TTC549 (cell line): ENCODE results near the gene CLEC2A.
"Not testable (repeated sequence)": the region's sequence is repeated elsewhere in the genome, so short reads cannot be mapped to it uniquely, and the experiment has no call there.

Experiments used
- FAIRE-seq: peaks from 2 replicates; lab custom pipeline; 2012; peaks lifted over from hg19 to GRCh38; lab: Jason Lieb, UNC

The CLEC2A gene

GRCh38 chr12:9881246-9881645 is 50.9 kb downstream of the CLEC2A start, which contains the start of gene KLRF2:
KLRF2 (plus strand) TSS chr12:9881489; CDS start chr12:9881596, 107 bp downstream.
- FAIRE-seq: no peak

GRCh38 chr12:9880532-9881078 is 51.6 kb downstream of the CLEC2A start:
- FAIRE-seq: no peak

GRCh38 chr12:9876120-9876519 is 56.0 kb downstream of the CLEC2A start:
- FAIRE-seq: not testable (repeated sequence)

GRCh38 chr12:9872742-9873141 is 59.4 kb downstream of the CLEC2A start:
- no peak for FAIRE-seq

- no peak for FAIRE-seq
Measured at GRCh38 chr12:9872162-9872561, 60.0 kb downstream of the CLEC2A start.

GRCh38 chr12:9870286-9870866 is 61.8 kb downstream of the CLEC2A start:
- FAIRE-seq: no peak

GRCh38 chr12:9869307-9870161 is 62.6 kb downstream of the CLEC2A start, which contains the start of gene CLEC2B:
CLEC2B (minus strand) TSS chr12:9869354.
- no peak for FAIRE-seq

GRCh38 chr12:9868951-9869306 is 63.2 kb downstream of the CLEC2A start:
- FAIRE-seq: peak; percentile 9

GRCh38 chr12:9868311-9868801 is 63.8 kb downstream of the CLEC2A start:
- FAIRE-seq: no peak

GRCh38 chr12:9867531-9867930 is 64.6 kb downstream of the CLEC2A start:
- FAIRE-seq: no peak

GRCh38 chr12:9866860-9867269 is 65.3 kb downstream of the CLEC2A start:
- FAIRE-seq: no peak

GRCh38 chr12:9864913-9865675 is 67.1 kb downstream of the CLEC2A start:
- no peak for FAIRE-seq
